Measurements from ENCODE around the gene RPS26.

DNA sequence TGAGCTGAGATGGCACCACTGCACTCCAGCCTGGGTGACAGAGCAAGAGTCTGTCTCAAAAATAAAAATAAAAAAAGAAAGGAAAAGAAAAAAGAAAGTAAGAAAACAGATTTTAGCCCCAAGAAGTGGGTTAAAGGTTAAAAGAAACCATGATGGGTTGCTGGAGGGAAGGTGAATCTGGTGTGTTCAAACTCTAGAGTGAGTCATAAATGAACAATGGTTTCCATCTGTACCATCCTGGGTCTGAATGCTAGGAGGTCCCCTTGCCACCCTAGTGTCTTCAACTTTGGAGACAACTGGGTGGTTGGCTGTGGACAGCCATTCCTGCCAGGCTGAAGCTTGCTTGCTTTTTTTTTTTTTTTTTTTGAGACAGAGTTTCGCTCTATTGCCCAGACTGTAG lies 1.6 kb upstream of the RPS26 start:
- TF ChIP-seq CTCF (IDR thresholded peaks at IDR 0.05): no peak
- no peak for TF ChIP-seq POLR2A (IDR thresholded peaks at IDR 0.05)
- TF ChIP-seq POLR2AphosphoS5 (IDR thresholded peaks at IDR 0.05): no peak

Data from gastroesophageal sphincter (tissue), 3 donors.